ENCODE results near the gene DDR1. TPM values are rescaled to one million over a fixed set of nuclear protein-coding genes. Genes with fewer than 3 reads are reported as not detected.
A peak's percentile ranks its signal among the peaks of the same experiment; 100 is the strongest.
"Not testable (repeated sequence)": the region's sequence is repeated elsewhere in the genome, so short reads cannot be mapped to it uniquely, and the experiment has no call there.

DDR1 gene
- total RNA-seq, 1 donor from 2014 or later: 88.6 TPM

DNA sequence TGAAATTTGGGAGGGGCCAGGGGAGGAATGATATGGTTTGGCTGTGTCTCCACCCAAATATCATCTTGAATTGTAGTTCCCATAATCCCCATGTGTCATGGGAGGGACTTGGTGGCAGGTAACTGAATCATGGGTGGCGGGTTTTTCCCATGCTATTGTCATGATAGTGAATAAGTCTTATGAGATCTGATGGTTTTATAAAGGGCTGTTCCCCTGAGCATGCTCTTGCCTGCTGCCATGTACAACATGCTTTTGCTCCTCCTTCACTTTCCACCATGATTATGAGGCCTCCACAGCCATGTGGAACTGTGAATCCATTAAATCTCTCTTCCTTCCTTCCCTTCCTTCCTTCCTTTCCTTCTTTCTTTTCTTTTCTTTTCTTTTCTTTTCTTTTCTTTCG lies 31.9 kb upstream of the DDR1 start:
- not testable (repeated sequence) for DNase-seq (ENCODE audit: low read depth)

DNA sequence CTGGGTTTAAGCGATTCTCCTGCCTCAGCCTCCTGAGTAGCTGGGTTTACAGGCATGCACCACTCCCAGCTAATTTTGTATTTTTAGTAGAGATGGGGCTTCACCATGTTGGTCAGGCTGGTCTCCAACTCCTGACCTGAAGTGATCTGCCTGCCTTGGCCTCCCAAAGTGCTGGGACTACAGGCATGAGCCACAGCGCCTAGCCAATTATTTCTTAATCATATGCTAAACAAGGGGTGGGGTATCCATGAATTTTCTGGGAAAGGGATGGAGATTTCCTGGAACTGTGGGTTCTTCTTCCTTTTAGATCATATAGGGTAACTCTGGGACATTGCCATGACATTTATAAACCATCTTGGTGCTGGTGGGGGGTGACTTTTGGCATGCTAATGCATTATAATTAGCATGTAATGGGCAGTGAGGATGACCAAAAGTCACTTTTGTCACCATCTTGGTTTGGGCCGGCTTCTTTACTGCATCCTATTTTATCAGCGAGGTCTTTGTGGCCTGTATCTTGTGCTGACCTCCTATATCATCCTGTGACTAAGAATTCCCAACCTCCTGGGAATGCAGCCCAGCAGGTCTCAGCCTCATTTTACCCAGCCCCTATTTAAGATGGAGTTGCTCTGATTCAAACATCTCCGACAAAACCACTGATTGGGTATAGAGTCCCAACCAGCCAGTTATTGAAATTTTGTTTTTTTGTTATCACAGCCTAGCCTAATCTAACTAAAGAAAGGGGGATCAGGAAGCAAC lies 29.9 kb upstream of the DDR1 start:
- DNase-seq (ENCODE audit: low read depth): no peak

DNA sequence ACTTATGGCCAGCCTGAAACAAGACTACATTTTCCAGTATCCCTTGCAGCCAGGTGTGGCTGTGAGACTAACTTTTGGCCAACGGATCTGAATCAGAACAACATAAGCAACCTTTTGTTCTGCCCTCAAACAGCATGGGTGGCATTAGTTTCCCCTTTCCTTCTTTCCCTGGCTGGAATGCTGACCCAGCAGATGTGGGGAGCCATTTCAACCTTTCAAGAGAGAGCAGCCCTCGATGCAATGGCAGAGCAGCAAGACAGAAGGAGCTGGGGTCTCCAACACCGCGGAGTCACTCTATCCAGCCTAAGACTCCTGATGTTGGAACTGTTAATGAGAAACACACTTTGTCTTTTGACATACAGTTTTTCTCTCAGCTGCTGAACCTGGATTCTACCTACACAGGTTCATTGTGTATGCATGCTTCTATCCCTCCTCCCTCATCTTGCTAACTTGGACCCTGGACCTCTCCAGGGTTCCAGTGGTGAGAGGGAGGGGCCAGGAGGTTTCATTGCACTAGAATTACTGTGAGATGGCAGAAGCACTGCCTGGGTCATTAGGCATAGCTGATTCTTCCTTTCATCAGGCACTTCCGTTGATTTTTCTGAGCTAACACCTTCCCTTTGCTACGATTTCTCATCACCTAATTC lies 28.8 kb upstream of the DDR1 start:
- DNase-seq (ENCODE audit: low read depth): no peak

DNA sequence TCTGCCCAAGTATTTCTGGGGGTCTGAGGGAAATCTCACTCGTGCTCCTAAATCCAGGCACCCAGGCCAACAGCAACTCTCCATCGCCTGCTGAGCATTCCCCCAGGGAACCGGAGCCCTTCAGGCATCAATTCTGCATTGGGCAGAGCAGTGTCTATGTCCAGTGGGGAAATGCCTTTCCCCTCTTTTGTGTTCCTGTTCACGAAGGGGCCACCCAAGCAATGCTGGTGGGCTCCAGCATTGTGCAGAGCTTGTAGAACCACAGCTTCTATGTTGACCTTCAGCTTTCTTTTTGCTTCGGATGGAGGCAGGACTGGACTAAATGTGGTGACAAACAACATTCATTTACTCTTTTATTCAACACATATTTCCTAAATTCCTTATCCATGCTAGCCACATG lies 27.2 kb upstream of the DDR1 start:
- no peak for DNase-seq (ENCODE audit: low read depth)

DNA sequence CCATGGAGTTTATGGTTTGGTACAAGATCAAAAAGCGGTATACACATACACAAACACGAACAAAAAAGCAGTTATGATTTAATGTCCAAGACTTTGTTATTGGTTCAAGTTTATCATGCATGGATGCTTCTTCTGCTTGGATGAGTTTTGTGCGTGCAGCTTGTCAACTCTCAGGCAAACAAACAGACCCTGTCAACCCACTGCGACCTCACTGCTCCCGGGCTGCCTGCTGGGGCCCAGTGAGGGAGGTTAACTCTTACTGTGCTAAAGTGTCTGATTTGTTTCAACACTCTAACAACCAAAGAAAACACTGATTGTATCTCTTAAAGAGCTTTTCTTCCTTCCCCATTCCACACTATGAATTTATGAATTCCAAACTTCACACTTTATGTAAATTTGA lies 26.8 kb upstream of the DDR1 start:
- no peak for DNase-seq (ENCODE audit: low read depth)

DNA sequence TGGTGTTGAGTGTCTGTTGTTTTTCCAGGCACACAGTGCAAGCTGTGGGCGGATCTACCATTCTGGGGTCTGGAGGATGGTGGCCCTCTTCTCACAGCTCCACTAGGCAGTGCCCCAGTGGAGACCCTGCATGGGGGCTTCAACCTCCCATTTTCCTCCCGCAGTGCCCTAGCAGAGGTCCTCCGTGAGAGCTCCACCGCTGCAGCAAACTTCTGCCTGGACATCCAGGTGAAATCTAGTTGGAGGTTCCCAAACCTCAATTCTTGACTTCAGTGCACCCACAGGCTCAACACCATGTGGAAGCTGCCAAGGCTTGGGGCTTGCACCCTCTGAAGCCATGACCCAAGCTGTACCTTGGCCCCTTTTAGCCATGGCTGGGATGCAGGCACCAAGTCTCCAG lies 24.6 kb upstream of the DDR1 start:
- not testable (repeated sequence) for DNase-seq (ENCODE audit: low read depth)

DNA sequence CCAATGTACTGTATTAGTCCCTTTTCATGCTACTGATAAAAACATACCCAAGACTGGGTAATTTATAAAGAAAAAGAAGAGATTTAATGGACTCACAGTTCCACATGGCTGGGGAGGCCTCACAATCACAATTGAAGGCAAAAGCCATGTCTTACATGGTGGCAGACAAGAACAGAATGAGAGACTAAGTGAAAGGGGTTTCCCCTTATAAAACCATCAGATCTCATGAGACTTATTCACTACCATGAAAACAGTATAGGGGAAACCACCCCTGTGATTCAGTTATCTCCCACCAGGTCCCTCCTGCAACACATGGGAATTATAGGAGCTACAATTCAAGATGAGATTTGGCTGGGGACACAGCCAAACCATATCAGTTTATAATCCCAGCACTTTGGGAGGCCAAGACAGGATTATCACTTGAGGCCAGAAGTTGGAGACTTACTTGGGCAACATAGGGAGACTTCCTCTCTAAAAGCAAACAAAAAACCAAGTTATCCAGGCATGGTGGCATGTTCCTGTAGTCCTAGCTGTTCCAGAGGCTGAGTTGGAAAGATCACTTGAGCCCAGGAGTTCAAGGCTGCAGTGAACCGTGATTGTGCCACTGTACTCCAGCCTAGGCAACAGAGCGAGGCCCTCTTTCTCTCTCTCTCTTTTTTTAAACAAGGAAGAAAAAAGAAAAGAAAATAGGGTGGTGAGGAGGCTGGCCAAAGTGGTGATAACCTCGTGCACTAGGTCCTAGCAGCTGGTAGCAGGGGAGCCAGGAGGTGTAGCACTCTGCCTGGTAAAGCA lies 22.9 kb upstream of the DDR1 start:
- DNase-seq (ENCODE audit: low read depth): no peak

DNA sequence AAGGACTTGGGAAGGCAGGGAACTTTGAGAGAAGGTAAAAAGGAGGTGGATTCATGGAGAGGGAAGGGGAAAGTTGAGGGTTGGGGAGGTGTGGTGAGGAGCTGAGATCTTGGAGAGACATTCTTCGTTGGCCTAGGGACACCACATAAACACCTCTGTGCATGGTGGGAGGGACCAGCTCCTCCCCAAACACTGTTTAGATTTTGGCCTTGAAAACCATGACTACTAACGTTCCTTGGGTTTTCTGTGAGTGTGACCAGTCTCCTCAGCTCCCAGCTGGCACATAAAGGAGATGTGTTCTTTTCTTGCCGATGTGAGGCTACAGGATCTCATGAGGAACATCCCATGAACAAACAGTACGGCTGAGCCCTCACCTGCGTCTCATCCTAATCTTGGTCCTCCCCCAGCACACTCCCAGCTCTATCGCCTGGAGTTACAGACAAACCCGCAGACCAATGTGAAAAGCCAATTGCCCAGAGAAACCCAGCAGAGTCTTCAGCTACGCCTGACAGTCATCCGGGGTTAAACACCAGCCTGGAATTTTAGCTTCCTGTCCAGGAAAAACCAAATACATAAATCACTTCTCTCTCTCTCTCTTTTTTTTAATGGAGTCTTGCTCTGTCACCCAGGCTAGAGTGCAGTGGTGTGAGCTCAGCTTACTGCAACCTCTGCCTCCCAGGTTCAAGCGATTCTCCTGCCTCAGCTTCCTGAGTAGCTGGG lies 22.0 kb upstream of the DDR1 start:
- DNase-seq (ENCODE audit: low read depth): no peak

DNA sequence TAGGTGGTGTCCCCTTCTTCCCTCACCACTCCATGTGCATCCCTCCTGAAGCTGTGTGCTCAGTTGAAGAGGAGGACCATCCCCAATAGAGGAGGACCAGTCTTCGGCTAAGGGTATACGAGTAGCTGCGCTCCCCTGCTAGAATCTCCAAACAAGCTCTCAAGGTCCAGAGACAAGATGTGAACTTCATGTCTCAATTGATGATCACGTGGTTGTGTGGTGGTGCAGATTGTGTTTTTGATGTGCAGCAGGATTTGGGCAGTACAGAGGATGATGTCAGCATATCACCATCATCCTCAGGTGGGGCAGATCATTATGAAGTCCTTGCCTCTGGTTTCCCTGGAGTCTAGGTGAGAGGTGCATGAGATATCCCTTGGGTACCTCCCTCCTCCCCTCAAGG lies 20.0 kb upstream of the DDR1 start:
- no peak for DNase-seq (ENCODE audit: low read depth)

DNA sequence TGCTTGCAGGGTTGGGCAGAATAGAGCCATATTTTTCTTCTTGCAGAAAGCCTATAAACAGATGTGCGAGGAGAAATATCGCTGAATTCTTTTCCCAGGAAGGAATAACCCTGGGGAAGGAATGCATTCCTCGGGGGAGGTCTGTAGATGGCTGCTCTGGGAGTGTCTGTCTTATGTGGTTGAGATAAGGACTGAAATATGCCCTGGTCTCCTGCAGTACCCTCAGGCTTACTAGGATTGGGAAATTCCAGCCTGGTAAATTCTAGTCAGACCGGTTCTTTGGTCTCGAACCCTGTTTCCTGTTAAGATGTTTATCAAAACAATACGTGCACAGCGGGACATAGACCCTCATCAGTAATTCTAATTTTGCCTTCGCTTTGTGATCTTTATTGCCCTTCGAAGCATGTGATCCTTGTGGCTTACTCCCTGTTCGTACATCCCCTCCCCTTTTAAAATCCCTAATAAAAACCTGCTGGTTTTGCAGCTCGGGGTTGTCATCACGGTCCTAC lies 15.0 kb upstream of the DDR1 start:
- DNase-seq (ENCODE audit: low read depth): not testable (repeated sequence)

DNA sequence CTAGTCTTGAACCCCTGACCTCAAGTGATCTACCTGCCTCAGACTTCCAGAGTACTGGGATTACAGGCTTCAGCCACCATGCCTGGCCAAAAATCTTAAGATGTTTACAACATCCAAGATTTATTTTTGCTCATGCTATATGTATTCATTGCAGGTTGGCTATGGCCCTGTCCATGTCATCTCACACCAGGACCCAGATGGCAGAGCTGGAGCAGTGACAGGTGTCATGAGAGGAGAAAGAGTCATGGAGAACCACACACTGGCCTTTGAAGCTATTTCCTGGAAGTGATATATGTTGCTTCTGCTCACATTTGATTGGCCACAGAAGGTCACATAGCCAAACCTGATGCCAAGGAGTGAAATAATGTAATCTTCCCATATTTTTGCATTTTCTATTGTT lies 13.8 kb upstream of the DDR1 start:
- no peak for DNase-seq (ENCODE audit: low read depth)

DNA sequence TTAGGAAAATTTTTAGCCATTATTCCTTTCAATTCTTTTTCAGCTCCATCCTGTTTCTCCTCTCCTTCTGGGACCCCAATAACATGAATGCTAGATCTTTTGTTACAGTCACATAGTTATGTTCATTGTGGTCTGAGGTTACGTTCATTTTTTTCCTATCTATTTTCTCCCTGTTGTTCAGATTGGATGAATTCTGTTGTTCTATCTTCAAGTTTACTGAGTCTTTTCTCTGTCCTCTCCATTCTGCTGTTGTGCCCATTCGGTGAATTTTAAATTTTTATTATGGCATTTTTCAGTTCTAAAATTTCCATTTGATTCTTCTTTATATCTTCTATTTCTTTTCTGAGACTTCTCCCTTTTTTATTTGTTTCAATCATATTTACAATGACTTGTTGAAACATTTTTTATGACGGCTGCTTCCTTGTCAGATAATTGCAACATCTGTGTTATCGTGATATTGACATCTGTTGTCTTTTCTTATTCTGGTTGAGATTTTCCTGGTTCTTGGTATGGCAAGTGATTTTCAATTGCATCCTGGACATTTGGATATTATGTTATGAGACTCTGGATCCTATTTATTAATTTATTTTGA lies 12.6 kb upstream of the DDR1 start:
- DNase-seq (ENCODE audit: low read depth): no peak

DNA sequence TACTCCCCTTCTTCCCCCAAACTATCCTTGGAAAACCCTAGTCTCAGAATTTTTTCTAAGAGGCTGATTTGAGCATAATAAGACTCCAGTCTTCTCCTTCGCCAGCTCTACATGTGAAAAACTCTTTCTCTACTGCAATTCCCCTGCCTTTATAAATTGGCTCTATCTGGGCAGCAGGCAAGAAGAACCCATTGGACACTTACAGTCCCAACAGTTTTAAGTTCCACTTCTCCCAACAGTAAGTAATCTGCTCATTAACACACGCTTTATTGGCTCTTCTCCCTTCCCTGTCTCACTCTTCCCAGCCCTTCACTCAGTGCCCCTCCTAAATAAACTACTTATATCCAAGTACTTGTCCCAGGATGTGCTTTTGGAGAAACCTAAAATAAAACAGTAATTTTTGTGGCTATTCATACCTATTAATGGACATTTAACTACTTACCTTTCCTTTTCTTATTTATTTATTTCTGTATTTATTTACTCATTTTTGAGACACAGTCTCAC lies 11.1 kb upstream of the DDR1 start:
- no peak for DNase-seq (ENCODE audit: low read depth)

DNA sequence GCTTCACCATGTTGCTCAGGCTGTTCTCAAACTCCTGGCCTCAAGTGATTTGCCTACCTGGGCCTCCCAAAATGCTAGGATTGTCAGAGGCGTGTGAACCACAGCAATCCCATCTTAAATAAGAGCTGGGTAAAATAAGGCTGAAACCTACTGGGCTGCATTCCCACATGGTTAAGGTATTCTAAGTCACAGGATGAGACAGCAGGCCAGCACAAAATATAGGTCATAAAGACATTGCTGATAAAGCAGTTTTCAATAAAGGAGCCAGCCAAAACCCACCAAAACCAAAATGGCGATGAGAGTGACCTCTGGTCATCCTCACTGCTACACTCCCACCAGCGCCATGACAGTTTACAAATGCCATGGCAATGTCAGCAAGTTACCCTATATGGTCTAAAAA lies 10.5 kb upstream of the DDR1 start:
- not testable (repeated sequence) for DNase-seq (ENCODE audit: low read depth)

DNA sequence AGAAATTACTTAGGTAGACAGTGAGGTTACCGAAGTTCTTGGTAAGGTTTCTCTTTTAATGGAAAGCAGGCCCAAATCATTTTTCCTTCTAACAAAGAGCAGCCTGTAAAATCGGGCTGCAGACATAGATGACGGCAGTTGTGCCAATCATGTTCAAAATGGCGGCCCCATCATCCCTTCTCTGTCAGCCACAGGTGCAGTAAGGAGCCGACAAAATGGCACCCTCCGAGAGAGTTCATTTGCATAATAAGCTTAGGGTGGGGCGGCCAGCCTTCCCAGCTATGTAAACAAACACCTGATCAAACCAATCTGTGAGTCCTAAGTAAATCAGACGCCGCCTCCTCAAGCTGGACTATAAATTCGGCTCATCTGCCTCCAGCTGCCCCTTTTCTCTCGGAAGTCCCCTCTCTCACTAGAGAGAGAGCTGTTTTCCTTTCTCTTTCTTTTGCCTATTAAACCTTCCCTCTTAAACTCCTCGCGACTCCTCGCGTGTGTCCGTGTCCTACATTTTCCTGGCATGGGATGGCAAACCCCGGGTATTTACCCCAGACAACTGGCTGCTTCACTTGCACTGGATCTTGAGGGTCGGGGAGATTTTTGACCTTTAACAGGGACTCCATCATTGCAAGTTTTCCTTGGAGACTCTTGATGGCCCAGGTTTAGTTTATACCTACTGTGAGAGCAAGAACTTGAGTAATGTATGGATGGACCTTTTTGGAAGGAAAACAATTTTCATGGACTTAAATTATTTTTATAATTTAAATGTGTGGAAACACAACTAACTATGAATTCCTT lies 8.9 kb upstream of the DDR1 start:
- no peak for DNase-seq (ENCODE audit: low read depth)

DNA sequence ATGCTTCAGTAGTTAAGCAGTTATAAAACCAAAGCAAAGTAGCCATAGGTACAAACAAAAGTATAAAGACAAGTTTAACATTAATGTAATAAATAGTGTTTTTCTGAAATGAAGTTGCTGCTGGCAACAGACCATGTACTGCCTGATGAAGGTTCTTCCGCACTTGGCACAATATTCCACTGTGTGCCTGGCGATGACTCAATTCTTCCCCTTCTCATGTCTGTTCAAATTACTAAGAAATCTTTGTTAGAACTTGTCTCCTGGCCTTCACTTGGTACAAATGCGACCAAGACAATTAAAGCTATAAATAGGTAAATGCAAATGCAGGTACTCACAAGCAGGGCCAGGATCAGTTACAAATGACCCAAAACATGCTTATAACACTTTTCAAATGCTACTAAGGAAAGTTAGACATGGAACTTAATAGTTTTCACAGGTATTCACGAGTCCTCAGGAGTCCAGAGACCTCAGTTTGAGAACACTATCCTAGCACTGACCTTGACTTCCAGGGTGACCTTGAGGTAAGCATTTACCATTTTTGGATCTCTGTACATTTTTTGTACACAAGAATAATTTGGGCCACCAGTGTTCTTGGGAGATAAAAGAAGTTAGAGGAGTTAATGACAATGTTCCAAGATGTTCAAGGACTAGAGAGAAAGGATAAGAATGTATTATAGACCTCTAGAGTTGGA lies 8.1 kb upstream of the DDR1 start:
- DNase-seq (ENCODE audit: low read depth): peak; percentile 56

DNA sequence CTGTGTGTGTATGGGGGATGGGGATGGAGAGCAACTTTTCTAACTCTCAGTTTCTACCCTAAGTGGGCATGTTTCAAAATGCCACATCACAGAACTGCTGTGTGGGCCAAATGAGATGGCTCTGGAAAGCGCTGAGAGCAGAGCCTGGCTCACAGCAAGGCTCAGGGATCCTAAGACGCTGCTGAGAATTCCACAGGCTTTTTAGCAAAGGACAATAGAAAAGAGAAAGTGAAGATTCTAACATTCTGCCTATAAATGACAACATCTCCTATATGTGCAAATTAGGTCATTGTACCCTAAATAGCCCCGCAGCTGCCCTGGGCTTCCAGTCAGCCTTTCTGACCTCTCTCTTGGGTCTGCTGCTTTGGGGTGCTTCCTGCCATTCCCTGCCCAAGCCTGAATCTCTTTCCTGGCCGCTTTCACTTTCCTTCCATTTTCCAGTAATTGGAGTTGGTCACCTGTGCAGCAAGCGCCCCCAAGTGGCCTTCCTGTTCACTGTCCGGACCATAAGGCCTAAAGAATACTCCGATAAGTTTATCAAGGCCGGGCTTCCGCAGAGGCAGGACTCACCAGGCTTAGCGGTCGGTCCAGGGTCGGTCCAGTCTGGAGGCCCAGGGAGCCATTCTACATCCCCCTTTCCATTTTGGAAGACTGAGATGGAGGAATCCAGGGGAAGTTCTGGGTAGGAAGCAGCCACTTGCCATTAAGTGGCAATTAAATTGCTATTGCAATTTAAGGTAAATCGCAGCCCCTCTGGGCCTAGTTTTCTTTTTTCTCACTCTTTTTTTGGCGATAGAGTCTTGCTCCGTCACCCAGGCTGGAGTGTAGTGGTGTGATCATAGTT lies 6.7 kb upstream of the DDR1 start:
- peak; percentile 95 for DNase-seq (ENCODE audit: low read depth)

DNA sequence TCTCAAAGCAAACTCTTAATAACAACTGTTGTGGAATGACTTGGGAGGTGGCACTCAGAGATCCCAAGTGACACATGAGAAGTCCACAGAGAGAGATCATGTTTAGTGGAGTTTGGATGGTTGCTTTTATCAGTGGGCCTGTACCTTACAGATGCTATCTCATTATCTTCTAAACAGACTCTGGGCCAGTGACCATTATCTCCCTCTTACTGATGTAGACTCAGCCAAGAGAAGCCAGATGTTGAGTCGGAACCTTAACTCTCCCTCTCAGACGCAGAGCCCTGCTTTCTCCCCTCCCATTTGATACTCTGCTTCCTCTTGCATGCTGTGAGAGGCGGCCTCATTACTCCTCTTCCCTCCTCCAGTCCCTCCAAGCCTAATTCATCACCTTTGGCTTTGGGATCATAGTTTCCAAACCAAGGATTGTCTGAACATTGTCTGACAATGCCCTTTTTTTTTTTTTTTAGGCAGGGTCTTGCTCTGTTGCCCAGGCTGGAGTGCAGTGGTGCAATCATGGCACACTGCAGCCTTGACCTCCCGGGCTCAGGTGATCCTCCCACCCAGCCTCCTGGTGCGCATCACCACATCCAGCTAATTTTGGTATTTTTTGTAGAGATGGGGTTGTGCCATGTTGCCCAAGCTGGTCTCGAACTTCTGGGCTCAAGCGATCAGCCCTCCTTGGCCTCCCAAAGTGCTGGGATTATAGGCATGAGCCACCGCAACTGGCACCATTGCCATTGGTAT lies 4.5 kb upstream of the DDR1 start:
- no peak for DNase-seq (ENCODE audit: low read depth)

Measured in myocyte (in vitro differentiated cells).